Measurements from ENCODE around the gene AP2B1. TPM values are rescaled to one million over a fixed set of nuclear protein-coding genes. Genes with fewer than 3 reads are reported as not detected.
"Not testable (repeated sequence)": the region's sequence is repeated elsewhere in the genome, so short reads cannot be mapped to it uniquely, and the experiment has no call there.

Gene AP2B1
- total RNA-seq, 1 donor from 2014 or later: 119 TPM

DNA sequence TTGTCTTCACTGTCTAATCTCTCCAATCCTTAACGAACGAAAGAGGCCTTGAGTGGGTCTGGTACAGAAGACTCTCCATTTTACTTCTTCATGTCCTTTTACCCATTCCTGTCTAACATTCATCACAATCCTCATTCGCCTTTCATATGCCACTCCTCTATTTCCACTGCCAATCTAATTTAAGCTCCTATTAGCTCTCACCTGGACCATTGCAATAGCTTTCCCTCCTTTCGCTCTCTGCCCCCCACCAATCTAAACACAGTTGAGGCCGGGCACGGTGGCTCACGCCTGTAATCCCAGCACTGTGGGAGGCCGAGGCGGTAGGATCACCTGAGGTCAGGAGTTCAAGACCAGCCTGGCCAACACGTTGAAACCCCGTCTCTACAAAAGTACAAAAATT lies 20.2 kb upstream of the AP2B1 start:
- intact Hi-C loops (cut with micrococcal nuclease): no loop called here

DNA sequence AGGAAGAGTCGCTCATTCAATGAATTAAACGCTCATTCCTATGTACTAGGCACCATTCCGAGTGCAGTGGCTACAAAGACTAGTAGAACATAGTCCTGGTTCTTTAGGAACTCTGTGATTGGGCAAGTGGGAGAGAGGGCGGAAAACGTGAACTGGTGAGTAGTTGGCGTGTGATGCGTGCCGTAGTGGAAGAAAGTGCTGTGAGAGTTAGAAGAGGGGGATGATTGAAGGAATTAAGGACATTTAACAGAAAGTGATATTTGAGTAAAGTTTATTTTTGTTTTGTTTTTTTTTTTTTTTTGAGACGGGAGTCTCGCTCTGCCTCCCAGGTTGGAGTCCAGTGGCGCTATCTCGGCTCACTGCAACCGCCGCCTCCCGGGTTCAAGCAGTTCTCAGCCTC lies 18.6 kb upstream of the AP2B1 start:
- intact Hi-C loops (cut with micrococcal nuclease): no loop called here
- ATAC-seq (no peak), DNase-seq (no peak)

More for the DNA sequence above, 20.2 kb upstream of the AP2B1 start:
- DNase-seq (no peak), ATAC-seq (no peak)

DNA sequence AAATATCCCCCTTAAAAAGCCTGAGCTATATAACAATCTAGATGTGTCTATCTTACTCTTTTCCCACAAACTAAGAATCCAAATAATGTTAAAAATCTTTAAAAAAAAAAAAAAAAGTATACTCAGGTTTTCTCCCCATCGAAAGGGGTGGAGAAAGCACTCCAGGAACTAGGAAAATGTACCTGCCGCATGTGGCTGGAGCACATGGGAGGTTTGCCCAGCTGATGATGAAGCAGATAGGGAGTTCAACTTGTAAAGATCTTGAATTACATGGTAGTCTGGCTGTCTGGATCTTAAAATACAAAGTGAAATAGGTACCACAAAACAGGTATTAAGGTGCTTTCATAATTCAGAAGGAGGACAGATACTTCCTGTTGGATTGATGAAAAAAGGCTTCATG lies 17.7 kb upstream of the AP2B1 start:
- no peak for DNase-seq
- ATAC-seq: no peak
- intact Hi-C loops (cut with micrococcal nuclease): no loop called here

DNA sequence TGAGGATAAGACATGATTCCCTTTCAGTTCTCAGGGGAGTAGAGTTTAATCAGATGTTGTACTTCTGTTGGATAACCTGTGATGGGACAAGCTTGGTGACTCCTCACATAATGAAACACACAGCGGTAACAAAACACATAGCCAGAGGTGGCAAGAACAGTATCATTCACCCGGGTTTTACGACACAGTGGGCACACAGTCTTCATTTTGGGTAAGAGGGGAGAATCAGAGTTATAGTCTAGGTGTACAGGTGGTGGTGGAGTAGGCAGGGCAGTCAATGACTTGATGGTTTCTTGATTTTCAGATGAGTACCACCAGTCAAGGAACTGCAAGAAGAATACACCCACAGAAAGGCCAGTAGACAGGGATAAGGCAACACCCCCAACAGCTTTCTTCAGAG lies 11.4 kb upstream of the AP2B1 start:
- intact Hi-C loops (cut with micrococcal nuclease): no loop called here
- ATAC-seq: no peak
- no peak for DNase-seq

DNA sequence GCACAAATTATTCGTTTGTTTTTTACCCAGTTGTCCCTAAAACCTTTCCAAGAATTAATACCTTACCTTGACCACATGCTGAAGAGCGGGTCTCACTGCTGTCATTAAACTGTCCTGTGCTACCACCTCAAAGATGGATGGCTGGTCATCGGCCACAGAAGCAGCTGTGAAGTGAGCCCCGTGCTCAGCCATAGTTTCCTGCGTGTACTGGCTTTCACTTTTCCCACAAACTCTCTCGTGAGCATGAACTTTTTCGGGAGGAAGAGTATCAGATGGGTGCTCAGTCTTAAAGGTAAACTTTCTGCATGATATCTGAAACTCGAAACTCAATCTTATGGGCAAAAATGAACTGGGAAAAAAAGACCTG lies 9.3 kb upstream of the AP2B1 start:
- intact Hi-C loops (cut with micrococcal nuclease): no loop called here
- no peak for DNase-seq
- peak; percentile 40 for ATAC-seq

DNA sequence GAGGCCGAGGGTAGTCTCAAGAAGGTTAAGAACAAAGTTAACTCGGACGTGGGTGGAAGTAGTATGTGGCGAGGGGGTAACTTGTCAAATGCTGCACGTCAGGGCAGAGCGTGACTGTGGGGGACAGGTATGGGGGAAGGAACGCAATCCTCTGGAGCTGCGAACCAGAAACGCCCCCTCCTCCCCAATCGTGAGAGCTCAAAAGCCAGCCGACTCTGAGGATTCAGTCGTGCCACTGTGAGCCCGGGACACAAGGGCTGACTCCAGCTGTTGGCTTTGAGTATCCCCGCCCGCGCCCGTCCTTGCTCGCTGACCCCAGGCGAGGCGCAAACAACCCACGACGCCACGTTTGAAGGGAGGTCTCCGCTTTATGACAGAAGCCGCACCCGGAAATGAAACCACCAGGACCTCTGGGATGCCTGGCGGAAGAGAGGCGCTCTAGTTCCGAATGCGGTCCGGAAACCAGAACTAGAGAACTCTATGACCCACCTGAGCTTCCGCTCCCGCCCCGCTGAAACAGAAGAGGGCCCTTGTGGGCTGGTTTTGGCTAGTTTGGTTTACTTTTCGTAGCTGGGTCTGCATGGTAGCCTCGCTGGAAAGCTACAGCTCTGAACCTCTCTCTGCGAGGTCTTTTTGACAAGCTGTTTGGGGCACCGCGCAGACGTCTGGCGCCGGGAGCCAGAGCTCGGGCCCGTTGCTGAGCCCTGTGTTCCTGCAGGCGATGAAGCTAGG lies 8.8 kb upstream of the AP2B1 start, which contains the start of gene PEX12:
PEX12 (minus strand) TSS at position 375 of the 732 bp plus-strand sequence. CDS start 550 bp downstream, outside the sequence.
- ATAC-seq (peak; percentile 98), DNase-seq (peak; percentile 90)
- intact Hi-C loops (cut with micrococcal nuclease): no loop called here

DNA sequence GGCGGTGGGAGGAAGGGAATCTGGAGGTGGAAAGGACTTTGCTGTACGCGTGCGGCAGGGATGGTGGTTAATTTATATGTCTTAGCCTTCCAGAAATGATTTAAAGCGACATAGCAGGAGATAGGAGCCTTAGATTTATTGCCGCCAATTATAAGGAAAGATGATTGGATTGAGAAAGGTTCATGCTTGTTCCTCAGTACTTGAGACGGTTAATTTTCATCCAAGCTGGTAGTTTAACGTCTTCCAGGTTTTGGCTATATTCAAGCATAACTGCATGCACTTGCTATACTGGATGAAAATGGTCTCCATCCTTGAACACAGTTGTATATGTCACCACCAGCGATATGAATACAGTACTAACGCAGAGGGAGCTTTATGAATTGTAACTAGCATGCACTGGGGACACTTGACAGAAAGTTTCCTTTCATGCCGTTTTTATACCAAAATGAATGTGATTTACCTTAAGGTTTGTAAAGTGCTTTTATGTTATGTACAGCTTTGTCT lies 8.1 kb upstream of the AP2B1 start:
- intact Hi-C loops (cut with micrococcal nuclease): no loop called here
- no peak for DNase-seq
- ATAC-seq: no peak

DNA sequence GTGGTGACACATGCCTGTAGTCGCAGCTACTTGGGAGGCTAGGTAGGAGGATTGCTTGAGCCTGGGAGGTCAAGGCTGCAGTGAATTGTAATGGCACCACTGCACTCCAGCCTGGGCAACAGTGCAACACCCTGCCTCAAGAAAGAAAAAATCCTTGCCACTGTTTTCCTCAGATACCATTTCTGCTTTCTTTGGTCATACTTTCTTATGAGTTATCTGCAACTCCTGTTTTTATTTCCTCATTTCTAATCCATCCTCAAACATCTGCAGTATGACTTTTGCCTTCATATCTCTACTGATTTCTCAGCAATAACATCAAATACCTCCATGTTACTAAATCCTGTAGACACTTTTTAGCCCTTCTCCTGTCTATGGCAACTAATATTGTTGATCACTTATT lies 3.1 kb upstream of the AP2B1 start:
- DNase-seq (no peak), ATAC-seq (no peak)
- intact Hi-C loops (cut with micrococcal nuclease): no loop called here

DNA sequence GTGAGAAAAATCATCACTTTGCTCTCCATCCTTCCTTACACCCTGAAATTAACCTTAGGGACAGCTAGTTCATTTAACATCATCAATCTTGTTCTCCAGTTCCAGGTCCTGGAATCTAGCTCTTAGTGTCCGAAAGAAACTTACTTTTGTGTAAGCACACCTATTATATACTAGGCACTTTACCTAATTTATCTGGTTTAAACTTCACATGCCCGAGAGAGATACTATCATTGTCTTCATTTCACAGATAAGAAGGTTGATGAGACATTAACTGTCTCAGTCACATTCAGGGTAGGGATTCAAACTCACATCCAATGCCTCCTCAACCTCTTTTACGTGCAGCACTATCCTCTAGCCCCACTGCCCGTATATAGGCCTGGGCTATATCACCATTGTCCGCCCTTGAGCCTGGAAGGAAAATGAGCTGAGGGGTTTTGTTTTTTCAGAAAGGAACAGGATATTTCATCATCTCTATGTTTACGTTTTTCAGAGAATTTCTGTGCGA lies 501 bp upstream of the AP2B1 start:
- DNase-seq: no peak
- peak; percentile 10 for ATAC-seq
- intact Hi-C loops (cut with micrococcal nuclease): no loop called here

DNA sequence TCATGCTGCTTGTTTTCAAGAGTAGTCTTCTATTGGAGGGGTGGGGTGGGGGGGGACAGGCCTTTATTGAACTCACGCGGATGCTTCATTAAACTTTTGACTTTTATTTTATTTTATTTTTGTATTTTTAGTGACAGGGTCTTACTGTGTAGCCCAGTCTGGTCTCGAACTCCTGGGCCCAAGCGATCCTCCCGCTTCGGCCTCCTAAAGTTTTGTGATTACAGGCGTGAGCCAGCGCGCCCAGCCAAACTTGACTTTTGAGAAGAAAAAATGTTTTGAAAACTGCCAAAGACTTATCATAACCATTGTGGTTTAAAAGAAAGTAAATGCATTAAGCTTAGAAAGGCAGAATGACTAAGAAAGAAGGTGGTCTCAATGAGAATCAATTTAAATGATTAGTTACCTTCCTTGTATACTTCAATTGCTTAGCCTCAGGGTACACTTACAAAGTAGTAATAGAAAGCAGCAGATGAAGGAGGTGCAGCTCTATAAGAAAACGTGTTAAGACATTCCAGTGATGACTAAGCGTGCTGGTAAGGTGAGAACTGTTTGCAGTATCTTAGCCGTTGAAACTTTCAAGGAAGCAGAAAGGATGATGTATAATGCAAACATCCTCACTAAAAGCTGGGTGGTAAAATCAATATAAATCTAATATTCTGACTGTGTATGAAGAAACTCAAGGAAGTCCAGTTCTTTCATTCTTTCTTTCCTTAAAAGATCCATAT lies 1.2 kb downstream of the AP2B1 start:
- intact Hi-C loops (cut with micrococcal nuclease): no loop called here
- ATAC-seq (no peak), DNase-seq (no peak)

DNA sequence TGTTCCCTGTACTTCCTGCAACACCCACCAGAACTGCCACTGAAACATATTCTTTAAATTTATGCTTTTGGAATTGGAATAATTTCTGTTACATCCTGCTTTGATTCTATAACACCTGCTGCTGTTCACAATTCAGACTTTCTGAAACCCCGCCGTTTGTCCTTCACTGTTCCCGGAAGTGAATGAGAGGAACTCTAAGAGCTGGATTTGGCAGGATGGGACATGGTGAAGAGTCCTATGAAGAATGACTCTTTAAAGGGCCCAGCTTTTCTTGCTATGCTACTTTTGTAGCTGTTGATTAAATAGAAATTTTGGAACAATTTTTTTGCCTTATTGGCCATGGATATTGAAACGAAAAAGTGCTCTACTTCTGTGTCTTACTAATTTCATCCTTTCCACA lies 8.9 kb downstream of the AP2B1 start:
- ATAC-seq (peak; percentile 65), DNase-seq (no peak)
- intact Hi-C loops (cut with micrococcal nuclease): no loop called here

DNA sequence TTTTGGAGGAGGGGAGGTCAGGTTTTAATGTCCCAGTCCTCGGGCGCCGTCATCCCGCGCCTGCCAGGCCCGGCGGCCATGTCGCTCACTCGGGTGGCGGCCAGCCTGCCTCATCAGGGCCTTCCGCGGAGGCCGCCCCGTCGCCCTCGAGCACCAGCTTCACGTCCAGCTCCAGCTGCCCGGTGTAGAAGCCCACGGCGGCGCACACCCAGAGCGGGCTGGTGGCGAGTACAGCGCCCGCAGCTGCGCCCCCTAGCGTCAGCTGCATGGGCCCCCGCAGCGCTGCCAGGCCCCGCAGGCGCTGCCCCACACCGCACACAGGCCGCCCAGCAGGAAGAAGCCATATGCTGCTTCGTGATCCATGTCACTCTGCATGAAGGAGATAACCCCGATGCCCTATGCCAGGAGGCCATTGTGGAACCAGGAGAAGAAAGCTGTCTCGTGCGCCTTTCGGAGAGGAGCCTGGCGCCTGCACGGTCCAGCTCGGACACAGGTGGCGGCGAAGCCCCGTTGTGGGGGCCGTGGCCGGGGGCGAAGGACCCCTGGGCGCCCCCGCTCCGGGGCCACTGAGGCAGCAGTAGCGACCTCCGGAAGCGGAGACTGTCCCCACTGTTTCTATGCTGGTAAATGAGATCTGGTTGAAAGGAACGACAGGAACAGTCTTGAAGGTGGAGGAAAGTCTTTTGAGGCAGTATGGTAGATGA lies 9.6 kb downstream of the AP2B1 start:
- DNase-seq: no peak
- intact Hi-C loops (cut with micrococcal nuclease): no loop called here
- ATAC-seq: peak; percentile 36

DNA sequence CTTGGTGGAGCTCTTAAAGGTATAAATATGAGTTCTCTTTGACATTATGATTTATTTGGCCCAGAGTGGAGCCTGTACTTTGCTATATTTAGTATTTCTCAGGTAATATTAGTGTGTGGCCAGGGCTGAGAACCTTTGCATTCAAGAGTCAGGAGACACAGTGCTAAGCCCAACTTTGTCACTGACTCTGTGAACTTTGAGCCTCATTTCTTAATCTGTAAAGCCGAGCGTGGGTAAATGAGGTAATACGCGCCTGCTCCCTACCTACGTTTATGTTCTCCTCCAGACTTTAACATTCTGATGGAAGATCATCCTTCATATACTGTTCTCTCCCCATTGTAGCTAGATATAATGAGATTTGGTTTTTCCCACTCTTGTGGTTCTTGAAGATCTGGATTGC lies 10.5 kb downstream of the AP2B1 start:
- DNase-seq (no peak), ATAC-seq (no peak)
- intact Hi-C loops (cut with micrococcal nuclease): no loop called here

DNA sequence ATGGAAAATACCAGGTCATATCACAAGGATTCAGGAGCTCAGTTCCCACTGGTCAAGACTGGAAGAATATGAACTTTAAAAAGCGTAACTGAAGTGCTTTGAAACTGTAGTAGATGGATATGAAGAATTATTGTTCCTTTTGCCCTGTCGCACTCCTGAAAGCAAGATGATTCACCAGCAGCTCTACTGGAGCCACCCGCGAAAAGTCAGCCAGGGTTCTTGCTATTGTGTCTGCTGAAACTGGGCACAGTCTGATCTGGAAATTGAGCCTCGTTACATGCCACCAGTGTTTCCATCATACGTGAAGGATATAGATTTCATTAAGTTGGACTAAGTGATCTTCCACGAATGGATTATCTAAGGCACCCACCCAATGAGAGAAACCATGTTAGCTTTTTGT lies 16.6 kb downstream of the AP2B1 start:
- intact Hi-C loops (cut with micrococcal nuclease): no loop called here
- no peak for ATAC-seq
- DNase-seq: no peak

DNA sequence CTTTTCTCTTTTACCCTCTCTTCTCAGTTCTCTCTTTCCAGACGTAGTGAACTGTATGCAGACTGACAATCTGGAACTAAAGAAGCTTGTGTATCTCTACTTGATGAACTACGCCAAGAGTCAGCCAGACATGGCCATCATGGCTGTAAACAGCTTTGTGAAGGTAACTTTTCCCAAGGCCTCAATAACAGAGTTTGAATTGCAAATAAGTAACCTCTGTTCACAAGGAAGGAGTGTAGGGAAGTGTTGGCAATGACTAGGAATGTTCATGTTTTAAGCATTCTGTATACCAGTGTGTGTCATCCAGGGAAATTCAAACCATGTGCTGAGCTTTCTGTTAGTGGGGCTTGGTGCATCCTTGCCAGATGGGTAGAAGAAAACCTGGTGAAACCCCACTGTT lies 18.6 kb downstream of the AP2B1 start:
- DNase-seq (no peak), ATAC-seq (no peak)
- intact Hi-C loops (cut with micrococcal nuclease): no loop called here

DNA sequence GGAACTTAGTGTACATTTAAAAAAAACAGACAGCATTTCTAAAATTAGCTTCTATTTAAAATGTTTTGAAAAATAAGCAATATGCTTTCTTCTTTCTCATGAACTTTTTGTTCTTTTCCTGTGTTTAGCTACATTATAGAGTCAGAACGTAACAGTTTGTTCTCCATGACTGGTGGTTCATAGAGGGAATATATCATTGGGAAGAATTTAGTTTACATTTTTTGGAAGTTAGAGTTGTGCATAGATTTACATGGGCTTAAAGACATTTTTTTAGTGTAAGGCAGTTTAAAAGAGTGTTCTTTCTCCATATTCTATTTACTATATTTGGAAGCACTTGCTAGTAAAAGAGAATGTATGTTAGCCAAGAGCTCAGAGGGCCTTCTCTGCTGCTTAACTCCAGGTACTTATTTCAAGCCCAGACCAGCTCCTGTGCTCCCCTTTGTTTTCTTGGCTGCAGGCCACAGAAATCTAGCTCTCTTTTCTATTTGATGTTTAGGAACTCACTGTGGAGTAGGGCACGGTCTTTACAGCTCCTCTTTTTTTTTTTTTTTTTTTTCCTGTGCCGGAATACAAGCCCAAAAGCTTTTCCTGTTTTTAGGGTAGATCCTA lies 20.2 kb downstream of the AP2B1 start:
- no peak for DNase-seq
- intact Hi-C loops (cut with micrococcal nuclease): no loop called here
- peak; percentile 41 for ATAC-seq

DNA sequence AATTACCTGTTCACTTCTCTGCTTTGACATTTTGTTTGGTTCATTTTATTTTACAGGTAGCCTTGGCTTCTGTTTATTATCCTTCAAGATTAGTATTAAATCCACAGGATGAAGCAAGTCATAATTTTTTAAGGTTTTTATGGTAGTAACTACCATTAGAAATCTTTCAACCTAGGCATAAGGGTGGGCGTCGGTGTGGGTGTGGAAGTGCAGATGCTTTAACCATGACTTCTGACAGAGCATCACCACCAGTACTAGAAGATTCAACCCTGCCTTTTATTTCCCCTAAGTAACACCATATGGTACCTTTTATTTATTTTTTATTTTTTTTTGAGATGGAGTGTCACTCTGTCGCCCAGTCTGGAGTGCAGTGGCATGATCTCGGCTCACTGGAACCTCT lies 22.7 kb downstream of the AP2B1 start:
- intact Hi-C loops (cut with micrococcal nuclease): loop anchor here (10.0 kb wide), 1 partner anchor 55 kb away; no protein-coding TSS in a partner anchor
- ATAC-seq (no peak), DNase-seq (no peak)

DNA sequence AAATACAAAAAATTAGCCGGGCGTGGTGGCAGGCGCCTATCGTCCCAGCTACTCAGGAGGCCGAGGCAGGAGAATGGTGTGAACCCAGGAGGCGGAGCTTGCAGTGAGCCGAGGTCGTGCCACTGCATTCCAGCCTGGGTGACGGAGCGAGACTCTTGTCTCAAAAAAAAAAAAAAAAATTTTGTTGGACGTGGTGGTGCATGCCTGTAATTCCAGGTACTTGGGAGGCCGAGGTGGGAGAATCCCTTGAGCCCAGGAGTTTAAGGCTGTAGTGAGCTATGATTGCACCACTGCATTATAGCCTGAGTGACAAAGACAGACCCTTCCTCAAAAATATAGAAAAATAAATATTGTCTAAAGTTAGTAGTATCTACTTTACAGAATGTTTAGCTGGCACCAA lies 23.6 kb downstream of the AP2B1 start:
- intact Hi-C loops (cut with micrococcal nuclease): loop anchor here (10.0 kb wide), 1 partner anchor 54 kb away; no protein-coding TSS in a partner anchor
- DNase-seq: not testable (repeated sequence)

DNA sequence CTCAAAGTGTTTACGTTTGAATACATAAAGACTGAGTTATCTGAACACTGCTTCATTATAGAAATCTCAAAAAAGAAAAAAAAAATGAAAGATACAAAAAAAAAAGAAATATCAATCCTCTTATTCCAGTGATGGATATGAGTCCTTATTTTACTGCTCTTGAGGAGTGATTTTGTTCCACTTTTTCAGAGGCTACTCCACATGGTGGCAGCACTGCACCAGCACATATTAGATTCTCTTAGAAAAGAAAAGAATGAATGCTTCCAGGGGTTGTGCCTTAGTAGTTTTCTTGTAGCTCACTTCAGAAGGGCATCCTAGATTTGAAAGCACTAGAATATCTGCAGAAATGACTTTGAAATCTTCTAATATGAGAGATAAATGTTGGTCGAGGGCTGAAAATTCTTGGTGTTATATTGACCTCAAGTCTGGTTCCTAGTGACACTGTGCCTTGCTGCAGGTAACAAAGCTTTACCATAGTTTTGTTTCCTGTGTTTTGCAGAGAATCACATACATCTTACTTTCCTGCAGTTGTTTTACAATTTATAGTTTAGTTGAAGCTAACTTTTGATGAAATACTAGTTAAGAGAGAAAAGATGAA lies 25.9 kb downstream of the AP2B1 start:
- intact Hi-C loops (cut with micrococcal nuclease): loop anchor here (10.0 kb wide), 1 partner anchor 52 kb away; no protein-coding TSS in a partner anchor
- ATAC-seq (no peak), DNase-seq (peak; percentile 37)

More for the DNA sequence above, 23.6 kb downstream of the AP2B1 start:
- not testable (repeated sequence) for ATAC-seq

All from left ventricle myocardium superior (tissue), 1 donor.